HEK293T (cell line): ENCODE measurements around the gene B3GNT7.

ENCODE experiments used
- CTCF ChIA-PET: fragments of 350-600 bp; formaldehyde crosslinking; extraction: SDS; loops from one replicate; lab custom pipeline; 2021; ENCODE audit warnings: antibody characterized with exemption, inconsistent platforms; lab: Yijun Ruan, JAX
- POLR2A ChIA-PET: fragments of 350-600 bp; formaldehyde crosslinking; extraction: SDS; loops from one replicate; lab custom pipeline; 2020; ENCODE audit warnings: antibody characterized with exemption, inconsistent platforms; lab: Yijun Ruan, JAX
- DNase-seq: peaks from one replicate; pipeline ENCODE4 v3.0.0; 2012; ENCODE audit warnings: mixed read lengths; ENCODE audit errors: extremely low spot score
- ARNT ChIP-seq: fragments of 450-650 bp; IDR thresholded peaks from 2 replicates; pipeline ENCODE4 v1.6.1; 2017; ENCODE audit warnings: mild to moderate bottlenecking
- BHLHE40 ChIP-seq: fragments of 450-650 bp; IDR thresholded peaks from 2 replicates; pipeline ENCODE4 v1.6.1; 2016; ENCODE audit warnings: mild to moderate bottlenecking, moderate library complexity, borderline replicate concordance
- CTBP1 ChIP-seq: fragments of 450-650 bp; IDR thresholded peaks from 2 replicates; pipeline ENCODE4 v1.6.1; 2016; ENCODE audit warnings: borderline replicate concordance
- ELF4 ChIP-seq: fragments of 450-650 bp; IDR thresholded peaks from 2 replicates; pipeline ENCODE4 v1.6.1; 2017; ENCODE audit warnings: antibody characterized with exemption
- FOXA1 ChIP-seq: fragments of 450-650 bp; IDR thresholded peaks from 2 replicates; pipeline ENCODE4 v1.6.1; 2016; ENCODE audit warnings: mild to moderate bottlenecking
- FOXK2 ChIP-seq: fragments of 450-650 bp; IDR thresholded peaks from 2 replicates; pipeline ENCODE4 v1.6.1; 2016; ENCODE audit warnings: mild to moderate bottlenecking
- FOXM1 ChIP-seq: fragments of 450-650 bp; IDR thresholded peaks from 2 replicates; pipeline ENCODE4 v1.6.1; 2017; ENCODE audit warnings: mild to moderate bottlenecking, borderline replicate concordance
- HDGF ChIP-seq: fragments of 450-650 bp; IDR thresholded peaks from 2 replicates; pipeline ENCODE4 v1.6.1; 2017; ENCODE audit warnings: antibody characterized with exemption, borderline replicate concordance
- L3MBTL2 ChIP-seq: fragments of 450-650 bp; conservative IDR thresholded peaks from 2 replicates; pipeline ENCODE4 v1.6.1; 2016; ENCODE audit warnings: mild to moderate bottlenecking
- LEF1 ChIP-seq: fragments of 450-650 bp; IDR thresholded peaks from 2 replicates; pipeline ENCODE4 v1.6.1; 2017; ENCODE audit warnings: mild to moderate bottlenecking, borderline replicate concordance
- NFRKB ChIP-seq: fragments of 450-650 bp; IDR thresholded peaks from 2 replicates; pipeline ENCODE4 v1.6.1; 2016; ENCODE audit warnings: mild to moderate bottlenecking, moderate library complexity
- SP1 ChIP-seq: fragments of 450-650 bp; IDR thresholded peaks from 2 replicates; pipeline ENCODE4 v1.6.1; 2017
- SUZ12 ChIP-seq: fragments of 450-650 bp; IDR thresholded peaks from 2 replicates; pipeline ENCODE4 v1.6.1; 2016; ENCODE audit warnings: mild to moderate bottlenecking
- TARDBP ChIP-seq: fragments of 450-650 bp; IDR thresholded peaks from 2 replicates; pipeline ENCODE4 v1.6.1; 2016
- ZNF384 ChIP-seq: fragments of 450-650 bp; IDR thresholded peaks from 2 replicates; pipeline ENCODE4 v1.6.1; 2016
- TF ChIP-seq, protein P1 (sequence below): fragments of 450-650 bp; IDR thresholded peaks from 2 replicates; pipeline ENCODE4 v1.6.1; 2016

B3GNT7 gene

GRCh38 chr2:231362555-231363184 is 32.8 kb upstream of the B3GNT7 start:
- TF ChIP-seq ZNF384 (no peak), FOXM1 (no peak), CTBP1 (no peak), ELF4 (no peak), NFRKB (no peak), L3MBTL2 (no peak), BHLHE40 (no peak), FOXA1 (no peak), FOXK2 (no peak), SP1 (no peak), HDGF (no peak), TARDBP (no peak), SUZ12 (no peak), LEF1 (no peak)
- TF ChIP-seq, protein P1, sequence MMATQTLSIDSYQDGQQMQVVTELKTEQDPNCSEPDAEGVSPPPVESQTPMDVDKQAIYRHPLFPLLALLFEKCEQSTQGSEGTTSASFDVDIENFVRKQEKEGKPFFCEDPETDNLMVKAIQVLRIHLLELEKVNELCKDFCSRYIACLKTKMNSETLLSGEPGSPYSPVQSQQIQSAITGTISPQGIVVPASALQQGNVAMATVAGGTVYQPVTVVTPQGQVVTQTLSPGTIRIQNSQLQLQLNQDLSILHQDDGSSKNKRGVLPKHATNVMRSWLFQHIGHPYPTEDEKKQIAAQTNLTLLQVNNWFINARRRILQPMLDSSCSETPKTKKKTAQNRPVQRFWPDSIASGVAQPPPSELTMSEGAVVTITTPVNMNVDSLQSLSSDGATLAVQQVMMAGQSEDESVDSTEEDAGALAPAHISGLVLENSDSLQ = no peak
- CTCF ChIA-PET = interaction anchor here (0.6 to 1.0 kb wide), 2 partner anchors 50 to 124 kb away, joined by 3 read pairs; no protein-coding TSS in a partner anchor
- DNase-seq = no peak
- POLR2A ChIA-PET = no interaction called here

DNA sequence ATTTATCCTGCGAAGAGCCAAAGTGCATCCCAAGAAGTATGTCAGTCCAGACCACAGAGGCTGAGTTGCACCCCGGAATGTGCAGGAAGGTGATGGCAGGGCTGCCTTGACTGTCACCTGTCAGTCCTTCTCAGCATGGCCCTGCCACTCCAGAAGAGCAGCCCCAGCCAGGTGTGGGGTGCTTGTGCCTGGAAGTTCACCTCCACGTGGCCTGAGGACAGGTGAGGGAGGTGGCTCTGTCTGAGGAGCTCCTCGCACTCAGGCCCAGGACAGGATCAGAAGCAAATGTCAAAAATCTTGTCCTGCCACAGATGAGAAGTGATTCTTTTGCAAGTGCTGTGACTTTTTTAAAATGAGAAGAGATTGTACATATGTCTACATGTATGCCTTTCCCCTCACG is 31.4 kb upstream of the B3GNT7 start:
- ChIA-PET POLR2A (no interaction called here), CTCF (no interaction called here)
- TF ChIP-seq CTBP1 (no peak), SP1 (no peak), BHLHE40 (no peak), ZNF384 (no peak), TARDBP (no peak), L3MBTL2 (no peak), LEF1 (no peak), HDGF (no peak), FOXK2 (no peak), FOXM1 (no peak), SUZ12 (no peak), ARNT (no peak), NFRKB (no peak)
- no peak for DNase-seq

GRCh38 chr2:231364961-231365810 is 30.3 kb upstream of the B3GNT7 start:
- no peak for DNase-seq
- CTCF ChIA-PET = interaction anchor here (0.6 kb wide), 1 partner anchor 541 kb away, joined by 3 read pairs; no protein-coding TSS in a partner anchor
- POLR2A ChIA-PET = no interaction called here
- no peak for TF ChIP-seq NFRKB
- TF ChIP-seq ZNF384 = no peak
- no peak for TF ChIP-seq SP1
- no peak for TF ChIP-seq HDGF

GRCh38 chr2:231367178-231367577 is 28.3 kb upstream of the B3GNT7 start:
- TF ChIP-seq ZNF384 = no peak
- TF ChIP-seq, protein P1 = no peak
- no peak for TF ChIP-seq ARNT
- no peak for TF ChIP-seq ELF4
- TF ChIP-seq HDGF = no peak
- no peak for TF ChIP-seq FOXA1
- TF ChIP-seq FOXM1 = no peak
- TF ChIP-seq SUZ12 = no peak
- no peak for TF ChIP-seq SP1
- no peak for TF ChIP-seq NFRKB
- TF ChIP-seq TARDBP = no peak
- TF ChIP-seq CTBP1 = no peak
- no peak for TF ChIP-seq FOXK2
- no peak for TF ChIP-seq L3MBTL2
- TF ChIP-seq BHLHE40 = no peak
- TF ChIP-seq LEF1 = no peak
- ChIA-PET CTCF (no interaction called here), POLR2A (no interaction called here)
- no peak for DNase-seq

- DNase-seq = no peak
- ChIA-PET POLR2A (no interaction called here), CTCF (no interaction called here)
- TF ChIP-seq SP1 (no peak), FOXA1 (no peak)
These were observed 25.7 kb upstream of the B3GNT7 start for GRCh38 chr2:231369580-231370428.

- TF ChIP-seq ELF4 (no peak), CTBP1 (no peak), HDGF (no peak), FOXA1 (no peak), ZNF384 (no peak), NFRKB (no peak), TARDBP (no peak), L3MBTL2 (no peak), FOXK2 (no peak), LEF1 (no peak), FOXM1 (no peak), ARNT (no peak), SP1 (no peak), BHLHE40 (no peak), SUZ12 (no peak)
- TF ChIP-seq, protein P1 = no peak
- DNase-seq = no peak
- CTCF ChIA-PET = no interaction called here
- POLR2A ChIA-PET = no interaction called here
These were observed 25.1 kb upstream of the B3GNT7 start for GRCh38 chr2:231370429-231370748.
